Ascending aorta (tissue), 2 donors: ENCODE measurements around the gene LAGE3. TPM values are rescaled to one million over a fixed set of nuclear protein-coding genes. Genes with fewer than 3 reads are reported as not detected.

Experiments
- DNase-seq, 2 donors: peaks; one replicate each; pipeline ENCODE4 v3.0.0-alpha.2; 2019; ENCODE audit warnings: low spot score in 2 of 2
- H3K27ac ChIP-seq, 2 donors: fragments of 200-600 bp; sonication (generic); one replicate each; pipeline ENCODE4 v1.5.1; 2016 to 2017; ENCODE audit warnings: mild to moderate bottlenecking in 1 of 2
- H3K27me3 ChIP-seq: fragments of 200-600 bp; sonication (generic); one replicate; pipeline ENCODE4 v1.5.1; 2017
- H3K36me3 ChIP-seq, 2 donors: fragments of 200-600 bp; sonication (generic); one replicate each; pipeline ENCODE4 v1.5.1; 2016
- H3K4me1 ChIP-seq, 2 donors: fragments of 200-600 bp; sonication (generic); one replicate each; pipeline ENCODE4 v1.5.1; 2016 to 2017; ENCODE audit warnings: mild to moderate bottlenecking in 1 of 2
- H3K4me3 ChIP-seq, 2 donors: fragments of 200-600 bp; sonication (generic); one replicate each; pipeline ENCODE4 v1.5.1; 2016 to 2017; ENCODE audit warnings: mild to moderate bottlenecking in 1 of 2
- H3K9me3 ChIP-seq, 2 donors: fragments of 200-600 bp; sonication (generic); one replicate each; pipeline ENCODE4 v1.5.1; 2016
- intact Hi-C: fragments of 100-400 bp; cut with DNase I; formaldehyde crosslinking; loops from one replicate; pipeline ENCODE4 v1.15.1; 2023
- total RNA-seq: library from RNA; depleted of rRNA; stranded (reverse); fragments of >200 nt; gene quantifications from one replicate; pipeline ENCODE4 v1.1.0, GENCODE V29; 2016
- TF ChIP-seq, protein P1 (sequence below), 3 experiments: fragments of 200-600 bp in 2 of 3; fragments of 450-650 bp in 1 of 3; sonication (generic) in 2 of 3; IDR thresholded peaks; one replicate each; pipeline ENCODE4 v1.5.1; 2016 to 2019; ENCODE audit warnings: antibody characterized with exemption in 3 of 3, mild to moderate bottlenecking in 1 of 3, moderate library complexity in 1 of 3

Gene LAGE3
- total RNA-seq, 1 donor from 2014 or later: 52.0 TPM

DNA sequence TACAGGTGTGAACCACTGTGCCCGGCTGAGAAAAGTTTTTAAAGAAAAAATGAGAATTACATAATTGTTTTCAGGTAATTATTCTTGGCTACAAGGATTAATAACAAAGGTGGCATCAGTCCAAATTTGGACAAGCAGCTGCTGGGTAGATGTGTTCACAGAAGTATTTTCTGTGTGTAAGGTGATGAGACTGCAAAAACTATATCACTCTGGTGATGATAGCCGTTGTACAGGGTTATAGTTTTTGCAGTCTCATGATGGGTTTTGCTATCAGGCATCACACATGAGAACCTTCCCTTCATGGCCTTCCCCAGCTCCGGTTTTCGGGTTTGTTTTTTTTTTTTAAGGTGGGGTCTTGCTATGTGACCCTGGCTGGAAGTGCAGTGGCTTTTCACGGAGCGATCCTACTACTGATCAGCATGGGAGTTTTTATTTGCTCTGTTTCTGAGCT, 16.4 kb upstream of the LAGE3 start:
- Histone ChIP-seq H3K4me1 (no peaks in the 10 kb centered on the region), H3K36me3 (no peaks in the 10 kb centered on the region), H3K4me3 (no peak overlapping the region), H3K27me3 (no peaks in the 10 kb centered on the region), H3K27ac (no peak overlapping the region), H3K9me3 (no peaks in the 10 kb centered on the region)
- TF ChIP-seq, protein P1, sequence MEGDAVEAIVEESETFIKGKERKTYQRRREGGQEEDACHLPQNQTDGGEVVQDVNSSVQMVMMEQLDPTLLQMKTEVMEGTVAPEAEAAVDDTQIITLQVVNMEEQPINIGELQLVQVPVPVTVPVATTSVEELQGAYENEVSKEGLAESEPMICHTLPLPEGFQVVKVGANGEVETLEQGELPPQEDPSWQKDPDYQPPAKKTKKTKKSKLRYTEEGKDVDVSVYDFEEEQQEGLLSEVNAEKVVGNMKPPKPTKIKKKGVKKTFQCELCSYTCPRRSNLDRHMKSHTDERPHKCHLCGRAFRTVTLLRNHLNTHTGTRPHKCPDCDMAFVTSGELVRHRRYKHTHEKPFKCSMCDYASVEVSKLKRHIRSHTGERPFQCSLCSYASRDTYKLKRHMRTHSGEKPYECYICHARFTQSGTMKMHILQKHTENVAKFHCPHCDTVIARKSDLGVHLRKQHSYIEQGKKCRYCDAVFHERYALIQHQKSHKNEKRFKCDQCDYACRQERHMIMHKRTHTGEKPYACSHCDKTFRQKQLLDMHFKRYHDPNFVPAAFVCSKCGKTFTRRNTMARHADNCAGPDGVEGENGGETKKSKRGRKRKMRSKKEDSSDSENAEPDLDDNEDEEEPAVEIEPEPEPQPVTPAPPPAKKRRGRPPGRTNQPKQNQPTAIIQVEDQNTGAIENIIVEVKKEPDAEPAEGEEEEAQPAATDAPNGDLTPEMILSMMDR (IDR thresholded peaks at IDR 0.05): no peak
- intact Hi-C loops: no loop called here
- no peak for DNase-seq

DNA sequence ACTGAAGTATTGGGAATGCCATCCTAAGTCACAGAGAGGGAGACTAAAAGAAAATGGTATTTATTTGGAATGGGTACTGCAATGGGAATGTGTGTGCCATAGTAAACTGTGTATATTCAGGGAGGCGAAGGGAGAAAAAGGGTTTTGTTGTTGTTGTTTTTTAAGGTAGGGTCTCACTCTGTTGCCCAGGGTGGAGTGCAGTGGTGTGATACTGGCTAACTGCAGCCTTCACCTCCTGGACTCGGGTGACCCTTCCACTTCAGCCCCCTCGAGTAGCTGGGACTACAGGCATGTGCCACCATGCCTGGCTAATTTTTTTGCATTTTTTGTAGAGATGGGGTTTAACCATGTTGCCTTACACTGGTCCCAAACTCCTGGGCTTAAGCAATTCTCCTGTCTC, 15.6 kb upstream of the LAGE3 start:
- intact Hi-C loops: no loop called here
- Histone ChIP-seq H3K4me1 (no peaks in the 10 kb centered on the region), H3K4me3 (no peak overlapping the region), H3K27me3 (no peaks in the 10 kb centered on the region), H3K36me3 (no peaks in the 10 kb centered on the region), H3K27ac (no peak overlapping the region), H3K9me3 (no peaks in the 10 kb centered on the region)
- no peak for DNase-seq
- TF ChIP-seq, protein P1 (IDR thresholded peaks at IDR 0.05): no peak

DNA sequence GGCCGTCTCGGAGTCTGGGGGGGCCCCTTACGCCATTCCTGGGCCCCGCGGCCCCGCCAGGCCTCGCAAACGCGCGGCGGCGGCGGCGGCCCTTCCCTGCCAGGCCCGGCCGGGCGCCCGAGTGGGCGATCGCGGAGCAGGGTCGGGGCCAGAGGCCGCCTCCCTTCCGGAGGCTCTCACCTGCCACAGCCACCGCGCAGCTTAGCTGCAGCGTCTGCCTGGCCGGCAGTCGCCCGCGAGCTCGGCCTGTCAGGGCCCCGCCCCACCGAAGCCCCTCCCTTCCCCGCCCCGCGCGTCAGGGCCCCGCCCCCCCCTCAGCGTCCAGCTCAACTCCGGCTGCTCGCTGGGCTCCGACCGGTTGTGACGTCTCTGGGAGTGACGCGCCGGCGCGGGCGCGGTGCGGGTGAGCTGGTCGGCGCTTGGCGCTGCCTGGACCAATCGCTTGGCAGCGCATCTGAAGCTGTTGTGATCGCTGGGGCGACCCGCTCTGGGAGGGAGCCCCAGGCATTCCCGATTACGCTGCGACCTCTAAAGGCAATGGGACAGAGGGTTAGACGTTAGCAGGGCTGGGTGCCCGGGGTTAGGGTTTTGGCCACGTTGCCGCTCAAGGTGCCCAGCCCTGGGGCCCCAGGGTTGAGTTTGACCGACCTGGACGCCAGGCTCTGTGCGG, 11.5 kb upstream of the LAGE3 start, which contains the start of gene SLC10A3:
TSS of gene SLC10A3 (minus strand) at position 216 of the 670 bp plus-strand sequence. CDS start 1,689 bp downstream, outside the sequence.
- peak within 1 kb of the TSS; percentile 88 to 97 for H3K27ac ChIP-seq
- intact Hi-C loops: loop anchor here (1.0 kb wide), 1 partner anchor 26 kb away; the partner anchor contains the start of gene FAM3A
- peaks cover 0 to 6% of the 10 kb centered on the region in 2 donors for H3K36me3 ChIP-seq
- H3K9me3 ChIP-seq: no peaks in the 10 kb centered on the region
- peak within 1 kb of the TSS; percentile 64 to 94 for H3K4me3 ChIP-seq
- no peaks in the 10 kb centered on the region for H3K27me3 ChIP-seq
- TF ChIP-seq, protein P1 (IDR thresholded peaks at IDR 0.05): no peak
- peak; percentile 74 to 96 for DNase-seq
- H3K4me1 ChIP-seq: peaks cover 0 to 7% of the 10 kb centered on the region in 2 donors

DNA sequence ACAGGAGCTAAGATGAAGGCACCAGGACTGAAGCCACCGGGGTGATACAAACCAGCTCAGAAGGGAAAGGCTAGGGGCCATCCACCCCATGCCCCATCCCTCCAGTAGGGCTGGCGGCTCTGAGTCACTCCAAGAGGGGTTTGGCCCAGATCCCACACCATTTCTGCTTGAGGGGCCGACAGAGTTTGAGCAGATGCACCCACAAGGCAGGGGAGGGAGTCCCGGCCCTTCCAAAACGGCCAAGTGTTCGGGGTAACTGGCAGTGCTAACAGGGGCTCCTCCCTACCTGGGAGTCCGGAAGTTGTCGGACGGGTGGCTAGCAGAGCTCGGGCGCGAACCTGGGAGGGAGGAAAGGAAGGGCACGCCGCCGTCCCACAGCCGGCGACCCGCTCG, 10.9 kb upstream of the LAGE3 start:
- Histone ChIP-seq H3K27me3 (no peaks in the 10 kb centered on the region), H3K9me3 (no peaks in the 10 kb centered on the region), H3K4me1 (peaks cover 0 to 8% of the 10 kb centered on the region in 2 donors), H3K27ac (peak overlapping the region; percentile 88 to 97), H3K36me3 (peaks cover 0 to 6% of the 10 kb centered on the region in 2 donors), H3K4me3 (peak overlapping the region; percentile 64 to 94)
- intact Hi-C loops: loop anchor here (1.0 kb wide), 1 partner anchor 26 kb away; the partner anchor contains the start of gene FAM3A
- TF ChIP-seq, protein P1 (IDR thresholded peaks at IDR 0.05): no peak
- no peak for DNase-seq

DNA sequence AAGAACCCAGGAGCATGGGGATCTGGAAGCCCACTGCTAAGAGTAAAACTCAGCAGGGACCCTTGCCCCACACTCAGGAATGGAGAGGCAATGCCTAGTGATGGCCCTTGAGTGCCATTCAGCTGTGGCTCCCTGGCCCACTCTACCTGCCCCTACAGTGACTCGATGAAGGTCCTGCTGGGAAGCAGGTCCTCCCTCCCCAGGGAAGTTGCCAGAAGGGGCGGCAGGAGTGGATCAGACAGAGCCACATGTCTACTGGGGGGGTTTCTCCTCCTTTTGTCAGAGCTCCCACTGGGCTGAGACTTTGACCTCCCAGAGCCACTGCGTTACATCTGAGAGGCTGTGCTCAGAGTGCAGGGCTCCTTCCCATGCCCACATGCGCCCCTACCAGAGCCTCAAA, 10.1 kb upstream of the LAGE3 start:
- TF ChIP-seq, protein P1 (IDR thresholded peaks at IDR 0.05): no peak

More for the DNA sequence above, 10.1 kb upstream of the LAGE3 start:
- no peaks in the 10 kb centered on the region for H3K27me3 ChIP-seq
- H3K9me3 ChIP-seq: no peaks in the 10 kb centered on the region
- peak overlapping the region in 1 of 2 donors; percentile 94 for H3K4me3 ChIP-seq
- peak overlapping the region; percentile 88 to 97 for H3K27ac ChIP-seq
- DNase-seq: no peak
- peaks cover 0 to 11% of the 10 kb centered on the region in 2 donors for H3K4me1 ChIP-seq
- peaks cover 0 to 6% of the 10 kb centered on the region in 2 donors for H3K36me3 ChIP-seq
- intact Hi-C loops: loop anchor here (5.0 kb wide), 1 partner anchor 43 kb away; no protein-coding TSS in a partner anchor
